NB4 (cell line): ENCODE data around the gene ADAMTSL3.

Experiments
- CTCF ChIP-seq: IDR thresholded peaks from one replicate; pipeline ENCODE4 v1.5.1; 2012; ENCODE audit warnings: low read depth, low read length
- MAX ChIP-seq: IDR thresholded peaks from 2 replicates; pipeline ENCODE4 v1.6.1; 2011; ENCODE audit warnings: low read depth, low read length
- MYC ChIP-seq: IDR thresholded peaks from 2 replicates; pipeline ENCODE4 v1.6.1; 2011; ENCODE audit warnings: low read depth, low read length
- POLR2A ChIP-seq: IDR thresholded peaks from 2 replicates; pipeline ENCODE4 v1.6.1; 2011; ENCODE audit warnings: mild to moderate bottlenecking; ENCODE audit not compliant: insufficient read length; ENCODE audit errors: extremely low read depth

GRCh38 chr15:83670672-83671229 lies 16.8 kb downstream of the ADAMTSL3 start:
- TF ChIP-seq POLR2A, result no peak
- TF ChIP-seq CTCF, result no peak
- no peak for TF ChIP-seq MAX
- TF ChIP-seq MYC, result no peak
